Activated CD4-positive, alpha-beta T cell treated with anti-CD3 and anti-CD28 coated beads for 4 hours (primary cell): ENCODE data around the gene WASF3.
A peak's percentile ranks its signal among the peaks of the same experiment; 100 is the strongest.
"Not testable (repeated sequence)": the region's sequence is repeated elsewhere in the genome, so short reads cannot be mapped to it uniquely, and the experiment has no call there.

Source experiments
- DNase-seq, 2 donors: peaks; one replicate each; pipeline ENCODE4 v3.0.0-alpha.2; 2020

The WASF3 gene

GRCh38 chr13:26721251-26722121 is 164.0 kb downstream of the WASF3 start:
- DNase-seq: peak in 1 of 2 donors; percentile 4

GRCh38 chr13:26722321-26722720 is 164.8 kb downstream of the WASF3 start:
- DNase-seq: no peak

GRCh38 chr13:26723620-26724019 is 166.1 kb downstream of the WASF3 start:
- not testable (repeated sequence) for DNase-seq

GRCh38 chr13:26726684-26727083 is 169.2 kb downstream of the WASF3 start:
- DNase-seq: no peak

GRCh38 chr13:26727122-26727521 is 169.6 kb downstream of the WASF3 start:
- no peak for DNase-seq

- no peak for DNase-seq
Measured at GRCh38 chr13:26727633-26728032, 170.2 kb downstream of the WASF3 start.

- DNase-seq: no peak
Measured at GRCh38 chr13:26735677-26736076, 178.2 kb downstream of the WASF3 start.
